ENCODE results near the gene ACTN3.

The ACTN3 gene

DNA sequence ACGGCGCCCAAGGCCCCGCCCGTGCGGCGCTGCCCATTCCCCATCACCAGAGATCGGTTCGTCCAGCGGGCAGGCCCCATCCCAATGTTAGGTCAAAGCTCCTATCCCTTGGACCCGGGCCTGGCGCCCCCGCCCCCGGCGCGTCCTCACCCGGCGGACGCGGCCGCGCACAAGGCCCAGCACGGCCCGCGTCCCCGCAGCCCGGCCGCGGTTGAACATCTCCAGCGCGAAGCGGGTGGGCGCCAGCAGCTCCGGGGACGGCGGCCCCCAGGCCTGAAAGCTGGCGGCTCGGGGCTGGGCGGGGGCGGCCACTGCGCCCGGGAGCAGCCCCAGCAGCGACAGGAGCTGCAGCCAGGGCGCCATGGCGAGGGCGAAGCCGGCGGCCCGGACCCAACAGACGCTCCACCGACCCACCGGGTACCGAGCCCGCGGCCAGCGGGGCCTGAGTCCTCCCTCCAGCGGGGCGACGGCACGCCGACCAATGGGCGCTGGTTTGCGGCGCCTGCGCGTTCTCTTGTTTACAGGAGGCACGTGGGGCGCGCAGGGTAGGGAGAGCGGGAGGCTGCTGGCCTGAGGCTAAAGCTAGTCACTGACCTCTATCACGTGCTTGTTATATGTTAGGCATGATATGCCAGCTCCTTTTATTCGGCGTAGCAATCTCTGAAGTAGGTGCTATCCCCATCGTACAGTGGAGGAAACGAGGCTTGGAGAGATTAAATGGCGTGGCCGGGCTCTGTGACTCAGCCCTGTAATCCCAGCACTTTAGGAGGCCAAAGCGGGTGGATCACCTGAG, 21.6 kb downstream of the ACTN3 start, which contains the start of gene CTSF:
Gene CTSF (minus strand): TSS at position 483 of the 793 bp plus-strand sequence. CDS start 120 bp downstream, at position 363.
- Histone ChIP-seq H2BK5ac (ENCODE audit: low read length) (peak within 1 kb of the TSS; percentile 5), H3K4me2 (ENCODE audit: low read length) (no peak within 1 kb of the TSS), H3K36me3 (ENCODE audit: control insufficient read depth, insufficient read depth, low read length) (no peaks in the 10 kb centered on the region), H3K9ac (ENCODE audit: low read length) (no peak within 1 kb of the TSS), H4K5ac (ENCODE audit: low read length) (no peak within 1 kb of the TSS), H2BK15ac (replicated peaks; ENCODE audit: low read depth) (no peak within 1 kb of the TSS), H4K8ac (ENCODE audit: low read depth, low read length) (no peak within 1 kb of the TSS), H3K4ac (ENCODE audit: low read depth, low read length) (no peak within 1 kb of the TSS), H2BK120ac (ENCODE audit: low read depth, low read length) (no peak within 1 kb of the TSS), H3K4me1 (ENCODE audit: control insufficient read depth, low read depth, low read length) (peaks cover 7% of the 10 kb centered on the region), H3K27ac (ENCODE audit: low read depth, low read length) (no peak within 1 kb of the TSS), H3K79me2 (ENCODE audit: control insufficient read depth, insufficient read depth, low read length) (no peaks in the 10 kb centered on the region), H3K79me1 (ENCODE audit: low read length) (no peaks in the 10 kb centered on the region), H3K27me3 (ENCODE audit: insufficient read depth, low read length, poor library complexity) (no peaks in the 10 kb centered on the region), H3K56ac (ENCODE audit: low read length) (peak within 1 kb of the TSS; percentile 47), H2AK5ac (ENCODE audit: low read length) (peak within 1 kb of the TSS; percentile 37), H3K4me3 (ENCODE audit: low read length) (no peak within 1 kb of the TSS), H3K23ac (ENCODE audit: low read length) (no peak within 1 kb of the TSS), H3K18ac (ENCODE audit: low read length) (no peak within 1 kb of the TSS)
- WGBS (ENCODE audit: extremely low coverage, insufficient coverage, low lambda C conversion rate): no CpG with 5 or more reads among the region's 77 CpGs
- no peak for DNase-seq

DNA sequence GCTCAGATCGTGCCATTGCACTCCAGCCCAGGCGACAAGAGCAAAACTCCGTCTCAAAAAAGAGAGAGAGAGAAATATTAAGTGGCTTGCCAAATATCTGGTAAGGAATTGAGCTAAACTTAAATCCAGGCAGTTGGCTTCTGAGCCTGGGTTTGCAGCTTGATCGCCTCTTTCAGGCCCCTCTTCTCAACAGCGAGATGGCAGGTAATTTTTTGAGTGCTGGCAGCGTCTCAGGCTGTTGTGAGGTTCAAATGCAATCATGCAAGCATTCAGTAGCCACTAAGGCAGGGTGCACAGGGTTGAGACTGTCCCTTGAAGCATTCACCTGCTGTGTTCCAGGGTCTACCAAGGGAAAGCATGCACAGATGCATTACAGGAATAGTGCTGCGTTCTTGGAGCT, 22.4 kb downstream of the ACTN3 start:
- Histone ChIP-seq H3K79me2 (ENCODE audit: control insufficient read depth, insufficient read depth, low read length) (no peaks in the 10 kb centered on the region), H3K4ac (ENCODE audit: low read depth, low read length) (no peak overlapping the region), H3K56ac (ENCODE audit: low read length) (peak overlapping the region; percentile 47), H3K23ac (ENCODE audit: low read length) (no peak overlapping the region), H2BK15ac (replicated peaks; ENCODE audit: low read depth) (no peak overlapping the region), H3K4me3 (ENCODE audit: low read length) (no peak overlapping the region), H2BK120ac (ENCODE audit: low read depth, low read length) (no peak overlapping the region), H3K36me3 (ENCODE audit: control insufficient read depth, insufficient read depth, low read length) (no peaks in the 10 kb centered on the region), H3K4me2 (ENCODE audit: low read length) (no peak overlapping the region), H3K18ac (ENCODE audit: low read length) (no peak overlapping the region), H2AK5ac (ENCODE audit: low read length) (no peak overlapping the region), H2BK5ac (ENCODE audit: low read length) (peak overlapping the region; percentile 5), H3K79me1 (ENCODE audit: low read length) (no peaks in the 10 kb centered on the region), H4K5ac (ENCODE audit: low read length) (no peak overlapping the region), H3K4me1 (ENCODE audit: control insufficient read depth, low read depth, low read length) (peaks cover 7% of the 10 kb centered on the region), H4K8ac (ENCODE audit: low read depth, low read length) (no peak overlapping the region), H3K9ac (ENCODE audit: low read length) (no peak overlapping the region), H3K27me3 (ENCODE audit: insufficient read depth, low read length, poor library complexity) (no peaks in the 10 kb centered on the region), H3K27ac (ENCODE audit: low read depth, low read length) (no peak overlapping the region)
- no CpG with 5 or more reads among the region's 7 CpGs for WGBS (ENCODE audit: extremely low coverage, insufficient coverage, low lambda C conversion rate)
- no peak for DNase-seq

DNA sequence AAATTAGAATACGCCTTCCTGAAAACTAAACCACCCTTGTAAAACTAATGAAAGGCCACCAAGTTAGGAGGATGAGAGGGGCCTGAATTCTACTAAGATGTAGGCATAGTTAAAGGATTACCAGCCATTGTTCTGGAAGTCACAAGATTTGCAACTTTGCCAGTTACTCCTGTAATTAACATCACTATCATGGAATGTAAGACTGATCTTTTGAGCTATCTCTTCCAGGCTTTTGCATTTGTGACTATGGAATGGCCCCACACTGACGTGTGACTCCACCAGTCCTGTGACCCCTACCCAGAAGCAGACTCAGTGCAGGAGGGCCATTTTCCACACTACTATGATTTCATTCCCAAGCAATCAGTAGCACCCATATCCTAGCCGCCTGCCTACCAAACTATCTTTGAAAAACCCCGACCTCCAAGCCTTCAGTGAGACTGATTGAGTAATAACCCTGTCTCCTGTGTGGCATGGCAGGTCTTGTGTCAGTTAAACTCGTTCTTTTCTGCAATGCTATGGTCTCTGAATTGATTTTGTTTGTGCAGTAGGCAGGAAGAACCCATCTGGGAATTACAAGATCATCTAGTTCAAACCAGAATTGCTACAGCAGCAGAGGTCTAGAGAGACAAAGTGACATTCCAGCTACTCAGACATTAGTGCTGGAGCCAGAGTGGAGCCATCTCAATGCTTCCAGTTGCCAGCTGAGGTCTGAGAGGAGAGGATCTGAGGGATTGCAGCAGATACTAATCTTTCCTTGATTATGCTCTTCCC, 23.6 kb downstream of the ACTN3 start:
- Histone ChIP-seq H4K5ac (ENCODE audit: low read length) (no peak overlapping the region), H2BK5ac (ENCODE audit: low read length) (peak overlapping the region; percentile 26), H3K79me1 (ENCODE audit: low read length) (no peaks in the 10 kb centered on the region), H3K18ac (ENCODE audit: low read length) (peak overlapping the region; percentile 19), H3K4ac (ENCODE audit: low read depth, low read length) (peak overlapping the region; percentile 44), H4K8ac (ENCODE audit: low read depth, low read length) (no peak overlapping the region), H3K27me3 (ENCODE audit: insufficient read depth, low read length, poor library complexity) (no peaks in the 10 kb centered on the region), H3K4me3 (ENCODE audit: low read length) (no peak overlapping the region), H3K27ac (ENCODE audit: low read depth, low read length) (peak overlapping the region; percentile 69), H2BK120ac (ENCODE audit: low read depth, low read length) (peak overlapping the region; percentile 19), H3K4me2 (ENCODE audit: low read length) (no peak overlapping the region), H3K79me2 (ENCODE audit: control insufficient read depth, insufficient read depth, low read length) (no peaks in the 10 kb centered on the region), H2AK5ac (ENCODE audit: low read length) (no peak overlapping the region), H3K4me1 (ENCODE audit: control insufficient read depth, low read depth, low read length) (peaks cover 7% of the 10 kb centered on the region), H3K36me3 (ENCODE audit: control insufficient read depth, insufficient read depth, low read length) (no peaks in the 10 kb centered on the region), H3K23ac (ENCODE audit: low read length) (no peak overlapping the region), H2BK15ac (replicated peaks; ENCODE audit: low read depth) (peak overlapping the region; percentile 21), H3K9ac (ENCODE audit: low read length) (peak overlapping the region; percentile 30), H3K56ac (ENCODE audit: low read length) (peak overlapping the region; percentile 78)
- WGBS (ENCODE audit: extremely low coverage, insufficient coverage, low lambda C conversion rate): no CpG with 5 or more reads among the region's 5 CpGs
- DNase-seq: peak; percentile 96

DNA sequence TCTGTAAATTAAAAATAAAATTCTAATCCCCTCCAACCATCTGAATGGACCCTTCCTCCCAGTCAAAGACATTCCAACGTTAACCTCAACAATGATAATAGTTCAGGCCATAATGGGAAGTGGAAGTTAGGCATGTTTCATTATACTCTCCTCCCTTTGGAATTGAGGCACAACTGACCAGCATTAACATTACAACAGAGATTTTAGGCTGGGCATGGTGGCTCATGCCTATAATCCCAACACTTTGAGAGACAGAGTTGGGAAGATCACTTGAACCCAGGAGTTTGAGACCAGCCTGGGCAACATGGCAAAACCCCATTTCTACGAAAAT, 24.1 kb downstream of the ACTN3 start:
- no peak for DNase-seq
- H3K4me3 ChIP-seq (ENCODE audit: low read length): no peak overlapping the region

DNA sequence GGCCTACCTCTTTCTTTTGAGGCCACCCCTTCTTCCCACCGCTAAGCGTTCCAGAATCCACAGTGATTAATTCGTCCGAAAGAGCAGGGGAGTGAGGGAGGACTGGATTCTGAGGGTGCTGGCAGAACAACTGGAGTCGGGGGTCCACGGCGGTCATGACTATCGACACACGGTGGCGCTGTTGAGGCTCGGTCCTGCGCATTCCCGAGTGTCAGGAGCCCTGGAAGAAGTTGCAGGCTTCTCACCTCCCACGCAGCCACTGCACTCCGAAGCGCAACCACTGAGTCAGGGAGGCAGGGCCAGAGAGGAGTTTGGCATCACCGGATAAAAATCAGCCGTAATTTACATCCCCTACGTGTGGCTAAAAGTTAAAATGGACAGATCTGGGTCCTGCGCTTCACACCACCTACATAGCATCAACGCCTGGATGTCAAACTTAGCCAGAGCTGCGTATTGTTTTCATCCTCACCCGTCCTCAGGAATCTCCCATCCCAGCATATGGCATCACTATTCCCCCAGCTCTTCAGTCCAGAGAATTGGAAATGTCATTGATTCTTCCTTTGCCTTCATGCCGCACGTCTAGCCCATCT, 32.4 kb downstream of the ACTN3 start:
- Histone ChIP-seq H3K4me2 (ENCODE audit: low read length) (no peak overlapping the region), H3K4ac (ENCODE audit: low read depth, low read length) (no peak overlapping the region), H3K56ac (ENCODE audit: low read length) (no peak overlapping the region), H2AK5ac (ENCODE audit: low read length) (no peak overlapping the region), H3K79me1 (ENCODE audit: low read length) (no peaks in the 10 kb centered on the region), H3K79me2 (ENCODE audit: control insufficient read depth, insufficient read depth, low read length) (no peaks in the 10 kb centered on the region), H3K4me3 (ENCODE audit: low read length) (no peak overlapping the region), H3K27me3 (ENCODE audit: insufficient read depth, low read length, poor library complexity) (no peaks in the 10 kb centered on the region), H4K5ac (ENCODE audit: low read length) (no peak overlapping the region), H3K4me1 (ENCODE audit: control insufficient read depth, low read depth, low read length) (no peaks in the 10 kb centered on the region), H3K18ac (ENCODE audit: low read length) (no peak overlapping the region), H3K27ac (ENCODE audit: low read depth, low read length) (no peak overlapping the region), H2BK5ac (ENCODE audit: low read length) (no peak overlapping the region), H2BK15ac (replicated peaks; ENCODE audit: low read depth) (no peak overlapping the region), H3K23ac (ENCODE audit: low read length) (no peak overlapping the region), H2BK120ac (ENCODE audit: low read depth, low read length) (no peak overlapping the region), H3K9ac (ENCODE audit: low read length) (no peak overlapping the region), H3K36me3 (ENCODE audit: control insufficient read depth, insufficient read depth, low read length) (no peaks in the 10 kb centered on the region), H4K8ac (ENCODE audit: low read depth, low read length) (no peak overlapping the region)
- WGBS (ENCODE audit: extremely low coverage, insufficient coverage, low lambda C conversion rate): no CpG with 5 or more reads among the region's 25 CpGs
- peak; percentile 70 for DNase-seq

More for the DNA sequence above, 24.1 kb downstream of the ACTN3 start:
- no CpG with 5 or more reads among the region's 2 CpGs for WGBS (ENCODE audit: extremely low coverage, insufficient coverage, low lambda C conversion rate)
- no peak overlapping the region for H2BK120ac ChIP-seq (ENCODE audit: low read depth, low read length)
- no peak overlapping the region for H4K8ac ChIP-seq (ENCODE audit: low read depth, low read length)
- no peaks in the 10 kb centered on the region for H3K27me3 ChIP-seq (ENCODE audit: insufficient read depth, low read length, poor library complexity)
- no peak overlapping the region for H3K27ac ChIP-seq (ENCODE audit: low read depth, low read length)
- no peaks in the 10 kb centered on the region for H3K79me2 ChIP-seq (ENCODE audit: control insufficient read depth, insufficient read depth, low read length)
- peak overlapping the region; percentile 54 for H2BK5ac ChIP-seq (ENCODE audit: low read length)
- H3K4me2 ChIP-seq (ENCODE audit: low read length): no peak overlapping the region
- no peak overlapping the region for H4K5ac ChIP-seq (ENCODE audit: low read length)
- H3K56ac ChIP-seq (ENCODE audit: low read length): peak overlapping the region; percentile 71
- peak overlapping the region; percentile 19 for H3K18ac ChIP-seq (ENCODE audit: low read length)
- no peaks in the 10 kb centered on the region for H3K79me1 ChIP-seq (ENCODE audit: low read length)
- H3K4me1 ChIP-seq (ENCODE audit: control insufficient read depth, low read depth, low read length): peaks cover 7% of the 10 kb centered on the region
- H2BK15ac ChIP-seq (replicated peaks; ENCODE audit: low read depth): no peak overlapping the region
- no peak overlapping the region for H3K23ac ChIP-seq (ENCODE audit: low read length)
- H3K36me3 ChIP-seq (ENCODE audit: control insufficient read depth, insufficient read depth, low read length): no peaks in the 10 kb centered on the region
- H2AK5ac ChIP-seq (ENCODE audit: low read length): no peak overlapping the region
- H3K9ac ChIP-seq (ENCODE audit: low read length): no peak overlapping the region
- H3K4ac ChIP-seq (ENCODE audit: low read depth, low read length): no peak overlapping the region

Measured in mesendoderm (in vitro differentiated cells).